ENCODE measurements around the gene ABHD2. TPM values are rescaled to one million over a fixed set of nuclear protein-coding genes. Genes with fewer than 3 reads are reported as not detected.

The ABHD2 gene
- total and polyA plus RNA-seq, 9 of the 15 experiments (the other 6 are each of a cell fraction or from before 2014, with no cell fraction given): 16.9 to 99.8 (median 47.5) TPM

- TF ChIP-seq MTA1 (IDR thresholded peaks at IDR 0.05; ENCODE audit: borderline replicate concordance) (no peak; the same call in 1 of the 2 replicates), KLF6 (CRISPR knock-in tag; IDR thresholded peaks at IDR 0.05; ENCODE audit: borderline replicate concordance) (no peak), RBBP5 (IDR thresholded peaks at IDR 0.05; ENCODE audit: borderline replicate concordance, insufficient read depth, low read length, poor library complexity, severe bottlenecking) (no peak), PRMT5 (CRISPR knock-in tag; IDR thresholded peaks at IDR 0.05) (no peak), ZNF263 (CRISPR knock-in tag; IDR thresholded peaks at IDR 0.05; ENCODE audit: borderline replicate concordance) (no peak), MEIS2 (IDR thresholded peaks at IDR 0.05; ENCODE audit: partially characterized antibody) (peak; percentile 99), FUS (optimal IDR thresholded peaks at IDR 0.05; ENCODE audit: low read depth, low read length) (no peak), ZNF239 (CRISPR knock-in tag; IDR thresholded peaks at IDR 0.05) (no peak), TAF15 (IDR thresholded peaks at IDR 0.05; ENCODE audit: low read depth, low read length) (no peak), ZNF253 (CRISPR knock-in tag; conservative IDR thresholded peaks at IDR 0.05) (no peak), SREBF2 (CRISPR knock-in tag; IDR thresholded peaks at IDR 0.05) (no peak), CUX1 (CRISPR knock-in tag; IDR thresholded peaks at IDR 0.05) (peak; percentile 65; the same call in 1 of the 2 replicates), PKNOX1 (IDR thresholded peaks at IDR 0.05) (peak; percentile 95), ZNF280A (IDR thresholded peaks at IDR 0.05; ENCODE audit: low read depth, partially characterized antibody) (no peak), FOXP1 (CRISPR knock-in tag; IDR thresholded peaks at IDR 0.05) (no peak), ZNF512 (tag; IDR thresholded peaks at IDR 0.05) (no peak)
- TF ChIP-seq, protein P1, sequence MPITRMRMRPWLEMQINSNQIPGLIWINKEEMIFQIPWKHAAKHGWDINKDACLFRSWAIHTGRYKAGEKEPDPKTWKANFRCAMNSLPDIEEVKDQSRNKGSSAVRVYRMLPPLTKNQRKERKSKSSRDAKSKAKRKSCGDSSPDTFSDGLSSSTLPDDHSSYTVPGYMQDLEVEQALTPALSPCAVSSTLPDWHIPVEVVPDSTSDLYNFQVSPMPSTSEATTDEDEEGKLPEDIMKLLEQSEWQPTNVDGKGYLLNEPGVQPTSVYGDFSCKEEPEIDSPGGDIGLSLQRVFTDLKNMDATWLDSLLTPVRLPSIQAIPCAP (CRISPR knock-in tag; IDR thresholded peaks at IDR 0.05; ENCODE audit: borderline replicate concordance): no peak
These were observed 13.7 kb upstream of the ABHD2 start (continued) for GRCh38 chr15:89074402-89075012.
